NB4 (cell line): ENCODE measurements around the gene ADAM12.

Experiments
- POLR2A ChIP-seq: IDR thresholded peaks from 2 replicates; pipeline ENCODE4 v1.6.1; 2011; ENCODE audit warnings: mild to moderate bottlenecking; ENCODE audit not compliant: insufficient read length; ENCODE audit errors: extremely low read depth
- TF ChIP-seq, protein P1 (sequence below): IDR thresholded peaks from one replicate; pipeline ENCODE4 v1.5.1; 2012; ENCODE audit warnings: low read depth, low read length
- TF ChIP-seq, protein P2 (sequence below): IDR thresholded peaks from 2 replicates; pipeline ENCODE4 v1.6.1; 2011; ENCODE audit warnings: low read depth, low read length

DNA sequence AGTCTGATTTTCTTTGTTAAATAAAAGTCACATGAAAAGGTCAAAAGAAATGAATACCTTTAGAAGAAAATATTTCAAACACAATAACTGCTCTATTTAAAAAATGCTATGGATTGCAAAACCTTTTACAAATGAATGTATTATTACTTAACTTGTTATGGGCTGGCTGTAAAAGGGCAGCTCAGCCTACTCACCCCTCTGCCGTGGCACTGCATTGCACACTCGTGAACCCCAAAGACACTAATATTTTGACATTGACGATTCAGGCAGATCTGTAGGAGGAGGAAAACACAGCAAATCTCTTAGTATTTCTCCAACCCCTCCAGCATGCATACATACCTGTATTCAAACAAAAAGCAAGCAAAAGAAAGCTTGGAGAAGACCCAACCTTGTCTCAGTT lies 342.4 kb downstream of the ADAM12 start:
- TF ChIP-seq, protein P1, sequence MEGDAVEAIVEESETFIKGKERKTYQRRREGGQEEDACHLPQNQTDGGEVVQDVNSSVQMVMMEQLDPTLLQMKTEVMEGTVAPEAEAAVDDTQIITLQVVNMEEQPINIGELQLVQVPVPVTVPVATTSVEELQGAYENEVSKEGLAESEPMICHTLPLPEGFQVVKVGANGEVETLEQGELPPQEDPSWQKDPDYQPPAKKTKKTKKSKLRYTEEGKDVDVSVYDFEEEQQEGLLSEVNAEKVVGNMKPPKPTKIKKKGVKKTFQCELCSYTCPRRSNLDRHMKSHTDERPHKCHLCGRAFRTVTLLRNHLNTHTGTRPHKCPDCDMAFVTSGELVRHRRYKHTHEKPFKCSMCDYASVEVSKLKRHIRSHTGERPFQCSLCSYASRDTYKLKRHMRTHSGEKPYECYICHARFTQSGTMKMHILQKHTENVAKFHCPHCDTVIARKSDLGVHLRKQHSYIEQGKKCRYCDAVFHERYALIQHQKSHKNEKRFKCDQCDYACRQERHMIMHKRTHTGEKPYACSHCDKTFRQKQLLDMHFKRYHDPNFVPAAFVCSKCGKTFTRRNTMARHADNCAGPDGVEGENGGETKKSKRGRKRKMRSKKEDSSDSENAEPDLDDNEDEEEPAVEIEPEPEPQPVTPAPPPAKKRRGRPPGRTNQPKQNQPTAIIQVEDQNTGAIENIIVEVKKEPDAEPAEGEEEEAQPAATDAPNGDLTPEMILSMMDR: no peak
- TF ChIP-seq, protein P2, sequence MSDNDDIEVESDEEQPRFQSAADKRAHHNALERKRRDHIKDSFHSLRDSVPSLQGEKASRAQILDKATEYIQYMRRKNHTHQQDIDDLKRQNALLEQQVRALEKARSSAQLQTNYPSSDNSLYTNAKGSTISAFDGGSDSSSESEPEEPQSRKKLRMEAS: no peak
- no peak for TF ChIP-seq POLR2A
